ENCODE measurements around the gene DNAAF9. TPM values are rescaled to one million over a fixed set of nuclear protein-coding genes. Genes with fewer than 3 reads are reported as not detected.

DNAAF9 gene
- total RNA-seq, 1 donor from 2014 or later = 12.9 TPM

- peak; percentile 77 to 81 for DNase-seq (ENCODE audit: low read depth in 2 of 2)
Measured at GRCh38 chr20:3378138-3378537, 29.3 kb downstream of the DNAAF9 start.

- no peak for DNase-seq (ENCODE audit: low read depth in 2 of 2)
Measured at GRCh38 chr20:3377644-3378043, 29.8 kb downstream of the DNAAF9 start.

GRCh38 chr20:3374296-3374695 lies 33.2 kb downstream of the DNAAF9 start:
- DNase-seq (ENCODE audit: low read depth in 2 of 2) = peak in 1 of 2 donors; percentile 48

GRCh38 chr20:3371754-3372153 lies 35.7 kb downstream of the DNAAF9 start:
- peak in 1 of 2 donors; percentile 3 for DNase-seq (ENCODE audit: low read depth in 2 of 2)

- no peak for DNase-seq (ENCODE audit: low read depth in 2 of 2)
Measured at GRCh38 chr20:3367089-3367488, 40.4 kb downstream of the DNAAF9 start.

GRCh38 chr20:3364323-3365013 lies 43.0 kb downstream of the DNAAF9 start:
- DNase-seq (ENCODE audit: low read depth in 2 of 2) = no peak

GRCh38 chr20:3360752-3361151 lies 46.7 kb downstream of the DNAAF9 start:
- DNase-seq (ENCODE audit: low read depth in 2 of 2) = no peak

GRCh38 chr20:3358676-3359340 lies 48.7 kb downstream of the DNAAF9 start:
- DNase-seq (ENCODE audit: low read depth in 2 of 2) = no peak

Other genes starting within 250 kb of the DNAAF9 start
- 13.1 and 16.3 TPM in 2 replicates for gene FASTKD5, start 247.8 kb downstream of the DNAAF9 start, total RNA-seq
- gene UBOX5, start 247.8 kb downstream of the DNAAF9 start, total RNA-seq = 2.0 TPM in 2 replicates
- 3.1 and 7.7 TPM in 2 replicates for gene LZTS3, start 234.1 kb downstream of the DNAAF9 start, total RNA-seq
- gene DDRGK1, start 203.0 kb downstream of the DNAAF9 start, total RNA-seq = 22.2 and 44.0 TPM in 2 replicates
- 27.7 and 34.5 TPM in 2 replicates for gene ITPA, start 198.2 kb downstream of the DNAAF9 start, total RNA-seq
- gene SLC4A11, start 168.5 kb downstream of the DNAAF9 start, total RNA-seq = 5.2 and 23.8 TPM in 2 replicates
- gene ATRN, start 63.3 kb upstream of the DNAAF9 start, total RNA-seq = 20.9 and 25.2 TPM in 2 replicates

Measured in lung microvascular endothelial cell (primary cell).